ENCODE results near the gene TEX52.

TEX52 gene

GRCh38 chr12:2800046-2800570 lies 56.7 kb downstream of the TEX52 start:
- DNase-seq (ENCODE audit: low read depth in 1 of 2, low spot score in 1 of 2) = no peak

All from activated T-helper 1 cell treated with anti-CD3 and anti-CD28 coated beads, Interleukin-2, amount 50 U/mL, for 16 hours (primary cell).